K562 (cell line): ENCODE measurements around the gene PSAT1. TPM values are rescaled to one million over a fixed set of nuclear protein-coding genes. Genes with fewer than 3 reads are reported as not detected.

Source experiments
- ATAC-seq: fragments of 200-7000 bp; cut with Tn5 transposase; 3 replicates; pipeline ENCODE4 v1.9.1; 2020; ENCODE audit warnings: moderate library complexity
- BruUV-seq: library from RNA; stranded (reverse); fragments of 400-500 nt; replicated peaks from 2 replicates; lab custom pipeline; 2021; lab: Mats Ljungman, UMichigan
- CTCF ChIA-PET: fragments of 300-600 bp; formaldehyde crosslinking; extraction: SDS; loops from one replicate; lab custom pipeline; 2021; ENCODE audit warnings: low intra/inter-chr PET ratio; lab: Yijun Ruan, JAX
- POLR2A ChIA-PET: fragments of 300-600, 350-650 bp; sonication (Branson Sonifier 250); formaldehyde crosslinking; extraction: SDS; loops from one replicate; lab custom pipeline; 2021; ENCODE audit warnings: antibody characterized with exemption, inconsistent platforms; lab: Yijun Ruan, JAX
- DNase-seq, 4 experiments: peaks; one replicate each; pipeline versions ENCODE4 v3.0.0 to v3.0.0-alpha.2; 2011 to 2018; ENCODE audit warnings: low spot score in 3 of 4, mixed read lengths in 3 of 4; ENCODE audit errors: extremely low read depth in 1 of 4
- FAIRE-seq: peaks from 2 replicates; lab custom pipeline; 2011; peaks lifted over from hg19 to GRCh38; lab: Jason Lieb, UNC
- H2AFZ ChIP-seq: 2 replicates; pipeline ENCODE4 v1.6.0; 2011; ENCODE audit warnings: low read depth, low read length, control low read depth, inconsistent platforms
- H3K27ac ChIP-seq: fragments of 200-600 bp; 3 replicates; pipeline ENCODE4 v1.8.0; 2011; ENCODE audit warnings: low read depth, mild to moderate bottlenecking, control low read depth, inconsistent platforms, low read length, moderate library complexity, mixed read lengths; ENCODE audit errors: extremely low read depth
- H3K27me3 ChIP-seq, 2 experiments: fragments of 300-600 bp in 1 of 2; 2 replicates in 1 of 2; 3 replicates in 1 of 2; pipeline versions ENCODE4 v1.6.0 to v1.8.0; 2011; ENCODE audit warnings: inconsistent platforms in 2 of 2, low read length in 2 of 2, mild to moderate bottlenecking in 1 of 2, mixed read lengths in 1 of 2, moderate library complexity in 1 of 2; ENCODE audit not compliant: control insufficient read depth in 2 of 2, insufficient read depth in 2 of 2
- H3K36me3 ChIP-seq: fragments of 300-600 bp; 3 replicates; pipeline ENCODE4 v1.8.0; 2011; ENCODE audit warnings: mild to moderate bottlenecking, low read length, inconsistent platforms; ENCODE audit not compliant: control insufficient read depth, insufficient read depth
- H3K4me1 ChIP-seq, 2 experiments: fragments of 200-600 bp in 1 of 2; replicated peaks in 1 of 2; 2 replicates in 1 of 2; 3 replicates in 1 of 2; pipeline versions ENCODE4 v1.5.1 to v1.8.0; 2011; ENCODE audit warnings: inconsistent platforms in 2 of 2, low read length in 2 of 2, mild to moderate bottlenecking in 1 of 2, mixed read lengths in 1 of 2, moderate library complexity in 1 of 2; ENCODE audit not compliant: control insufficient read depth in 2 of 2, insufficient read depth in 2 of 2
- H3K4me2 ChIP-seq: 2 replicates; pipeline ENCODE4 v1.6.1; 2011; ENCODE audit warnings: low read length, control low read depth, inconsistent platforms, mixed read lengths; ENCODE audit not compliant: insufficient read depth
- H3K4me3 ChIP-seq: fragments of 200-600 bp; sonication (generic), shearing (Covaris generic); 2 replicates; pipeline ENCODE4 v1.5.1; 2016; ENCODE audit warnings: control low read depth, inconsistent platforms
- H3K79me2 ChIP-seq: fragments of 200-600 bp; 3 replicates; pipeline ENCODE4 v1.8.0; 2011; ENCODE audit warnings: low read length, inconsistent platforms; ENCODE audit not compliant: control insufficient read depth, insufficient read depth
- H3K9ac ChIP-seq, 2 experiments: 2 replicates each; pipeline versions ENCODE4 v1.6.0 to v1.6.1; 2011; ENCODE audit warnings: low read depth in 2 of 2, low read length in 2 of 2, control low read depth in 1 of 2, inconsistent platforms in 1 of 2, mild to moderate bottlenecking in 1 of 2, mixed read lengths in 1 of 2; ENCODE audit not compliant: insufficient read depth in 1 of 2
- H3K9me1 ChIP-seq: one replicate; pipeline ENCODE4 v1.6.0; 2011; ENCODE audit warnings: inconsistent platforms, mild to moderate bottlenecking, low read length, moderate library complexity; ENCODE audit not compliant: control insufficient read depth, insufficient read depth
- H3K9me3 ChIP-seq: replicated peaks from 2 replicates; pipeline ENCODE4 v1.5.1; 2011; ENCODE audit warnings: low read depth, low read length, inconsistent platforms; ENCODE audit not compliant: control insufficient read depth, insufficient read depth
- H4K20me1 ChIP-seq: replicated peaks from 2 replicates; pipeline ENCODE4 v1.6.1; 2011; ENCODE audit warnings: low read length, inconsistent platforms, mixed read lengths; ENCODE audit not compliant: control insufficient read depth, insufficient read depth
- CBX5 ChIP-seq: IDR thresholded peaks from 2 replicates; pipeline ENCODE4 v1.6.1; 2014; ENCODE audit warnings: low read depth, borderline replicate concordance
- CHD2 ChIP-seq: IDR thresholded peaks from 2 replicates; pipeline ENCODE4 v1.6.1; 2011; ENCODE audit warnings: low read depth, low read length
- E4F1 ChIP-seq: fragments of 250-450 bp; sonication (Bioruptor Pico); IDR thresholded peaks from 2 replicates; pipeline ENCODE4 v1.5.0; 2021; ENCODE audit warnings: mild to moderate bottlenecking, borderline replicate concordance
- GTF2F1 ChIP-seq: IDR thresholded peaks from 2 replicates; pipeline ENCODE4 v1.6.1; 2011; ENCODE audit warnings: low read depth, low read length, improper control_type of control experiment
- PPARD ChIP-seq: fragments of 250-450 bp; sonication (Bioruptor Pico); IDR thresholded peaks from 2 replicates; pipeline ENCODE4 v1.8.0; 2022; ENCODE audit warnings: inconsistent platforms, mild to moderate bottlenecking, moderate library complexity
- U2AF1 ChIP-seq: fragments of 200-400 bp; formaldehyde crosslinking; optimal IDR thresholded peaks from 2 replicates; pipeline ENCODE3; 2017; ENCODE audit warnings: mild to moderate bottlenecking, low read depth, low read length, moderate library complexity
- ZFX ChIP-seq: sonication (generic); formaldehyde crosslinking; IDR thresholded peaks from 2 replicates; pipeline ENCODE4 v1.8.0; 2022; ENCODE audit warnings: mild to moderate bottlenecking, missing genetic modification reagents, moderate library complexity
- ZNF253 ChIP-seq: fragments of 250-450 bp; sonication (Bioruptor Pico); conservative IDR thresholded peaks from 2 replicates; pipeline ENCODE4 v1.6.1; 2021; ENCODE audit warnings: mild to moderate bottlenecking
- WGBS: fragments of 100-300 bp; shearing (Covaris generic); methylation state at CpG from one replicate; pipeline ENCODE4 v1.1.6; 2016; ENCODE audit warnings: low coverage, mixed read lengths; ENCODE audit not compliant: insufficient coverage; ENCODE audit errors: missing lambda C conversion rate; 5-methylcytosine and 5-hydroxymethylcytosine counted together
- in situ Hi-C: fragments of 300-500 bp; cut with MboI; formaldehyde crosslinking; loops from 4 replicates; pipeline ENCODE4 v1.15.0; 2018; ENCODE audit warnings: inconsistent platforms, mixed read lengths
- intact Hi-C: fragments of 100-400 bp; cut with micrococcal nuclease; formaldehyde crosslinking; loops from 2 replicates; pipeline ENCODE4 v1.14.2; 2022
- polyA plus RNA-seq, 8 experiments: library from polyadenylated mRNA; depleted of rRNA in 4 of 8; stranded (reverse) in 5 of 8; unstranded in 3 of 8; fragments of >200 nt; fragmentation: Nextera tagmentation in 2 of 8; fragmentation: Illumina TruSeq in 1 of 8; extraction: Ambion mirVana in 2 of 8; extraction: Trizol in 1 of 8; gene quantifications; 2 replicates each; pipeline versions ENCODE4 v1.2.1 to v1.2.3, GENCODE V29; 2011 to 2014; ENCODE audit warnings: inconsistent platforms in 1 of 8, missing spikeins in 1 of 8
- total RNA-seq, 7 experiments: library from RNA; depleted of rRNA in 6 of 7; stranded (reverse); fragments of >200 nt in 6 of 7; fragmentation: Illumina TruSeq in 2 of 7; extraction: Trizol in 2 of 7; gene quantifications; 2 replicates each; pipeline versions ENCODE4 v1.2.1 to v1.2.3, GENCODE V29; 2011 to 2021; ENCODE audit warnings: low replicate concordance in 1 of 7

PSAT1 gene
- total and polyA plus RNA-seq, 9 of the 15 experiments (the other 6 are each of a cell fraction or from before 2014, with no cell fraction given): 29.7 to 151 (median 98.3) TPM

DNA sequence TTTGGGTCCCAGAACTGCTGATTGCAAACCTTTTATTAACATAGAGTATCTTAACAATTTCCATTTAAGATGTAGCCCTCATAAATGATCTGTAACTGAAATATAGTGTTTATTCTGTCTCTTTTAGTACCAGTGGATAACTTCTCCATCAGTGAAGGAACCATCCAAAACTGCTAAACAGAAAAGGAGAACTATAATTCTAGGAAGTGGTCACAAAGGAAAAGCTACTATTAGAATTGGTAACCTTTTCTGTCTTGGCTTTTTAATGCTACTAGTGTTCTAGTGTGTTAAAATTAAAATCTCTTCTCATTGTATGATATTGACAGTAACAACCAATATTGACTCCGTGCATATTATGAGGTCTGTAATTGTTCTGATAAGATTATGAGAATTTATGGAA lies 48.3 kb upstream of the PSAT1 start:
- Histone ChIP-seq H2AFZ (no peak overlapping the region), H3K27ac (no peak overlapping the region), H3K9me3 (no peaks in the 10 kb centered on the region), H3K79me2 (no peaks in the 10 kb centered on the region), H3K4me1 (no peaks in the 10 kb centered on the region), H3K27me3 (no peaks in the 10 kb centered on the region), H3K4me3 (no peak overlapping the region), H4K20me1 (no peaks in the 10 kb centered on the region), H3K9me1 (no peaks in the 10 kb centered on the region), H3K36me3 (peaks cover 51% of the 10 kb centered on the region; the same call in 2 of the 3 replicates), H3K9ac (no peak overlapping the region), H3K4me2 (no peak overlapping the region)
- ATAC-seq (no peak), FAIRE-seq (no peak), DNase-seq (no peak)
- CTCF ChIA-PET: no interaction called here
- intact Hi-C loops (no loop called here), in situ Hi-C loops (no loop called here)
- BruUV-seq: no TSS peak
- WGBS: 50% methylated on average over 1 of the region's 1 CpG
- POLR2A ChIA-PET: interaction anchor here (1.0 kb wide), 1 partner anchor 48 kb away, joined by 4 read pairs; the partner anchor contains the start of gene PSAT1
- TF ChIP-seq CBX5 (no peak), GTF2F1 (no peak), PPARD (no peak), U2AF1 (no peak), E4F1 (CRISPR knock-in tag) (no peak), ZNF253 (CRISPR knock-in tag) (no peak), CHD2 (no peak), ZFX (CRISPR knock-in tag) (no peak)
